Measurements from ENCODE around the gene RASL11B. TPM values are rescaled to one million over a fixed set of nuclear protein-coding genes. Genes with fewer than 3 reads are reported as not detected.

Gene RASL11B
- total RNA-seq, 2 experiments from 2014 or later, result not detected

GRCh38 chr4:52841682-52842456, 20.2 kb upstream of the RASL11B start:
- Histone ChIP-seq H3K4me2 (ENCODE audit: low read length) (no peak overlapping the region), H3K36me3 (ENCODE audit: insufficient read depth, low read length) (no peaks in the 10 kb centered on the region), H3K4me1 (ENCODE audit: insufficient read depth, low read length, poor library complexity, severe bottlenecking) (no peaks in the 10 kb centered on the region), H4K20me1 (ENCODE audit: insufficient read depth, low read length) (no peaks in the 10 kb centered on the region), H3K79me2 (ENCODE audit: insufficient read depth, low read depth, low read length) (no peaks in the 10 kb centered on the region), H3K9me2 (ENCODE audit: insufficient read depth, low read length) (no peaks in the 10 kb centered on the region), H3K4me3 (ENCODE audit: low read depth, low read length, poor library complexity, severe bottlenecking) (no peak overlapping the region), H3K9me3 (ENCODE audit: low read length) (no peaks in the 10 kb centered on the region), H3K27ac (ENCODE audit: low read depth, low read length, poor library complexity, severe bottlenecking) (no peak overlapping the region), H2AFZ (ENCODE audit: low read length) (no peak overlapping the region)
- no peak for DNase-seq (ENCODE audit: low spot score)
- CTCF ChIA-PET (ENCODE audit: unreplicated experiment), result no interaction called here
- intact Hi-C loops (cut with micrococcal nuclease; ENCODE audit: unreplicated experiment), result no loop called here
- BruUV-seq (replicated peaks), result no TSS peak
- POLR2A ChIA-PET, result interaction anchor here (0.6 to 1.5 kb wide), 4 partner anchors 11 to 1733 kb away, joined by 3 to 4 read pairs (median 4); no protein-coding TSS in a partner anchor
- no peak for TF ChIP-seq EZH2phosphoT487 (IDR thresholded peaks at IDR 0.05; ENCODE audit: borderline replicate concordance, low read depth, low read length)
- TF ChIP-seq, protein P1, sequence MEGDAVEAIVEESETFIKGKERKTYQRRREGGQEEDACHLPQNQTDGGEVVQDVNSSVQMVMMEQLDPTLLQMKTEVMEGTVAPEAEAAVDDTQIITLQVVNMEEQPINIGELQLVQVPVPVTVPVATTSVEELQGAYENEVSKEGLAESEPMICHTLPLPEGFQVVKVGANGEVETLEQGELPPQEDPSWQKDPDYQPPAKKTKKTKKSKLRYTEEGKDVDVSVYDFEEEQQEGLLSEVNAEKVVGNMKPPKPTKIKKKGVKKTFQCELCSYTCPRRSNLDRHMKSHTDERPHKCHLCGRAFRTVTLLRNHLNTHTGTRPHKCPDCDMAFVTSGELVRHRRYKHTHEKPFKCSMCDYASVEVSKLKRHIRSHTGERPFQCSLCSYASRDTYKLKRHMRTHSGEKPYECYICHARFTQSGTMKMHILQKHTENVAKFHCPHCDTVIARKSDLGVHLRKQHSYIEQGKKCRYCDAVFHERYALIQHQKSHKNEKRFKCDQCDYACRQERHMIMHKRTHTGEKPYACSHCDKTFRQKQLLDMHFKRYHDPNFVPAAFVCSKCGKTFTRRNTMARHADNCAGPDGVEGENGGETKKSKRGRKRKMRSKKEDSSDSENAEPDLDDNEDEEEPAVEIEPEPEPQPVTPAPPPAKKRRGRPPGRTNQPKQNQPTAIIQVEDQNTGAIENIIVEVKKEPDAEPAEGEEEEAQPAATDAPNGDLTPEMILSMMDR (conservative IDR thresholded peaks at IDR 0.05; ENCODE audit: low read length), result no peak

- Histone ChIP-seq H3K4me2 (ENCODE audit: low read length) (no peak overlapping the region), H3K4me3 (ENCODE audit: low read depth, low read length, poor library complexity, severe bottlenecking) (no peak overlapping the region), H2AFZ (ENCODE audit: low read length) (no peak overlapping the region), H3K4me1 (ENCODE audit: insufficient read depth, low read length, poor library complexity, severe bottlenecking) (no peaks in the 10 kb centered on the region), H4K20me1 (ENCODE audit: insufficient read depth, low read length) (no peaks in the 10 kb centered on the region), H3K9me3 (ENCODE audit: low read length) (no peaks in the 10 kb centered on the region), H3K27ac (ENCODE audit: low read depth, low read length, poor library complexity, severe bottlenecking) (no peak overlapping the region), H3K9me2 (ENCODE audit: insufficient read depth, low read length) (no peaks in the 10 kb centered on the region), H3K79me2 (ENCODE audit: insufficient read depth, low read depth, low read length) (no peaks in the 10 kb centered on the region), H3K36me3 (ENCODE audit: insufficient read depth, low read length) (no peaks in the 10 kb centered on the region)
- intact Hi-C loops (cut with micrococcal nuclease; ENCODE audit: unreplicated experiment), result no loop called here
- TF ChIP-seq, protein P1 (conservative IDR thresholded peaks at IDR 0.05; ENCODE audit: low read length), result no peak
- no peak for TF ChIP-seq EZH2phosphoT487 (IDR thresholded peaks at IDR 0.05; ENCODE audit: borderline replicate concordance, low read depth, low read length)
- BruUV-seq (replicated peaks), result no TSS peak
- no peak for DNase-seq (ENCODE audit: low spot score)
- POLR2A ChIA-PET, result interaction anchor here (0.7 to 1.5 kb wide), 2 partner anchors 10 to 16 kb away, joined by 3 to 4 read pairs; no protein-coding TSS in a partner anchor
- CTCF ChIA-PET (ENCODE audit: unreplicated experiment), result no interaction called here
These were observed 19.3 kb upstream of the RASL11B start for GRCh38 chr4:52842792-52843191.

GRCh38 chr4:52843351-52843750, 18.8 kb upstream of the RASL11B start:
- no peaks in the 10 kb centered on the region for H3K9me2 ChIP-seq (ENCODE audit: insufficient read depth, low read length)
- intact Hi-C loops (cut with micrococcal nuclease; ENCODE audit: unreplicated experiment), result no loop called here
- H3K36me3 ChIP-seq (ENCODE audit: insufficient read depth, low read length), result no peaks in the 10 kb centered on the region
- H3K4me3 ChIP-seq (ENCODE audit: low read depth, low read length, poor library complexity, severe bottlenecking), result no peak overlapping the region
- DNase-seq (ENCODE audit: low spot score), result no peak
- no peak overlapping the region for H3K4me2 ChIP-seq (ENCODE audit: low read length)
- H3K9me3 ChIP-seq (ENCODE audit: low read length), result no peaks in the 10 kb centered on the region
- no peaks in the 10 kb centered on the region for H3K79me2 ChIP-seq (ENCODE audit: insufficient read depth, low read depth, low read length)
- ChIA-PET CTCF (ENCODE audit: unreplicated experiment) (no interaction called here), POLR2A (interaction anchor here (1.5 kb wide), 1 partner anchor 10 kb away, joined by 4 read pairs; no protein-coding TSS in a partner anchor)
- H3K4me1 ChIP-seq (ENCODE audit: insufficient read depth, low read length, poor library complexity, severe bottlenecking), result no peaks in the 10 kb centered on the region
- no peak for TF ChIP-seq EZH2phosphoT487 (IDR thresholded peaks at IDR 0.05; ENCODE audit: borderline replicate concordance, low read depth, low read length)
- TF ChIP-seq, protein P1 (conservative IDR thresholded peaks at IDR 0.05; ENCODE audit: low read length), result no peak
- no TSS peak for BruUV-seq (replicated peaks)
- H2AFZ ChIP-seq (ENCODE audit: low read length), result no peak overlapping the region
- no peaks in the 10 kb centered on the region for H4K20me1 ChIP-seq (ENCODE audit: insufficient read depth, low read length)
- no peak overlapping the region for H3K27ac ChIP-seq (ENCODE audit: low read depth, low read length, poor library complexity, severe bottlenecking)

Data from OCI-LY7 (cell line).